Mucosa of stomach (tissue), 1 donor: Measurements from ENCODE around the gene PROSER2.

Source experiments
- H3K27me3 ChIP-seq: one replicate; pipeline ENCODE4 v1.7.0; 2013; ENCODE audit warnings: mild to moderate bottlenecking, low read length; ENCODE audit not compliant: control insufficient read depth, insufficient read depth
- H3K36me3 ChIP-seq: one replicate; pipeline ENCODE4 v1.7.0; 2013; ENCODE audit warnings: low read length; ENCODE audit not compliant: control insufficient read depth, insufficient read depth
- H3K4me1 ChIP-seq: one replicate; pipeline ENCODE4 v1.7.0; 2013; ENCODE audit warnings: mild to moderate bottlenecking, low read length; ENCODE audit not compliant: control insufficient read depth, insufficient read depth
- H3K4me3 ChIP-seq: one replicate; pipeline ENCODE4 v1.7.0; 2013; ENCODE audit warnings: low read length
- H3K9ac ChIP-seq: one replicate; pipeline ENCODE4 v1.7.0; 2013; ENCODE audit warnings: mild to moderate bottlenecking, low read length, moderate library complexity
- H3K9me3 ChIP-seq: one replicate; pipeline ENCODE4 v1.7.0; 2013; ENCODE audit warnings: mild to moderate bottlenecking, low read length, moderate library complexity; ENCODE audit not compliant: control insufficient read depth
- donor health status: Pancreatic carcinoma.

PROSER2 gene

GRCh38 chr10:11808808-11809207, 14.3 kb upstream of the PROSER2 start:
- Histone ChIP-seq H3K9me3 (no peaks in the 10 kb centered on the region), H3K4me1 (no peaks in the 10 kb centered on the region), H3K9ac (no peak overlapping the region), H3K36me3 (no peaks in the 10 kb centered on the region), H3K4me3 (no peak overlapping the region), H3K27me3 (no peaks in the 10 kb centered on the region)

- no peak overlapping the region for H3K9ac ChIP-seq
- no peaks in the 10 kb centered on the region for H3K9me3 ChIP-seq
- H3K27me3 ChIP-seq: no peaks in the 10 kb centered on the region
- no peak overlapping the region for H3K4me3 ChIP-seq
- H3K36me3 ChIP-seq: no peaks in the 10 kb centered on the region
- no peaks in the 10 kb centered on the region for H3K4me1 ChIP-seq
Measured at GRCh38 chr10:11810313-11810766, 12.8 kb upstream of the PROSER2 start.

- Histone ChIP-seq H3K9ac (no peak overlapping the region), H3K4me1 (no peaks in the 10 kb centered on the region), H3K9me3 (no peaks in the 10 kb centered on the region), H3K27me3 (no peaks in the 10 kb centered on the region), H3K36me3 (no peaks in the 10 kb centered on the region), H3K4me3 (no peak overlapping the region)
Measured at GRCh38 chr10:11810973-11811372, 12.2 kb upstream of the PROSER2 start.

GRCh38 chr10:11813177-11813576, 10.0 kb upstream of the PROSER2 start:
- no peak overlapping the region for H3K9ac ChIP-seq
- no peaks in the 10 kb centered on the region for H3K36me3 ChIP-seq
- H3K4me1 ChIP-seq: no peaks in the 10 kb centered on the region
- no peaks in the 10 kb centered on the region for H3K9me3 ChIP-seq
- H3K4me3 ChIP-seq: no peak overlapping the region
- H3K27me3 ChIP-seq: no peaks in the 10 kb centered on the region

- Histone ChIP-seq H3K27me3 (no peaks in the 10 kb centered on the region), H3K9ac (no peak overlapping the region), H3K4me1 (no peaks in the 10 kb centered on the region), H3K36me3 (no peaks in the 10 kb centered on the region), H3K9me3 (no peaks in the 10 kb centered on the region), H3K4me3 (no peak overlapping the region)
Measured at GRCh38 chr10:11813855-11814567, 9.1 kb upstream of the PROSER2 start.

- no peaks in the 10 kb centered on the region for H3K9me3 ChIP-seq
- no peak overlapping the region for H3K9ac ChIP-seq
- no peaks in the 10 kb centered on the region for H3K27me3 ChIP-seq
- no peaks in the 10 kb centered on the region for H3K36me3 ChIP-seq
- no peak overlapping the region for H3K4me3 ChIP-seq
- H3K4me1 ChIP-seq: no peaks in the 10 kb centered on the region
Measured at GRCh38 chr10:11819027-11819426, 4.1 kb upstream of the PROSER2 start.

GRCh38 chr10:11822026-11822756, 965 bp upstream of the PROSER2 start:
- Histone ChIP-seq H3K4me1 (peaks cover 5% of the 10 kb centered on the region), H3K27me3 (no peaks in the 10 kb centered on the region), H3K9ac (no peak overlapping the region), H3K36me3 (no peaks in the 10 kb centered on the region), H3K4me3 (no peak overlapping the region), H3K9me3 (no peaks in the 10 kb centered on the region)

GRCh38 chr10:11822809-11823121, 391 bp upstream of the PROSER2 start:
- Histone ChIP-seq H3K4me3 (no peak overlapping the region), H3K4me1 (peaks cover 5% of the 10 kb centered on the region), H3K9me3 (no peaks in the 10 kb centered on the region), H3K27me3 (no peaks in the 10 kb centered on the region), H3K9ac (peak overlapping the region; percentile 82), H3K36me3 (no peaks in the 10 kb centered on the region)

- Histone ChIP-seq H3K9ac (peak overlapping the region; percentile 82), H3K4me1 (peaks cover 8% of the 10 kb centered on the region), H3K4me3 (peak overlapping the region; percentile 74), H3K9me3 (no peaks in the 10 kb centered on the region), H3K36me3 (no peaks in the 10 kb centered on the region), H3K27me3 (no peaks in the 10 kb centered on the region)
Measured at GRCh38 chr10:11823989-11824346, 812 bp downstream of the PROSER2 start.

GRCh38 chr10:11824376-11824775, 1.2 kb downstream of the PROSER2 start:
- H3K4me3 ChIP-seq: peak overlapping the region; percentile 18
- H3K36me3 ChIP-seq: no peaks in the 10 kb centered on the region
- H3K9ac ChIP-seq: peak overlapping the region; percentile 82
- H3K27me3 ChIP-seq: no peaks in the 10 kb centered on the region
- peaks cover 9% of the 10 kb centered on the region for H3K4me1 ChIP-seq
- H3K9me3 ChIP-seq: no peaks in the 10 kb centered on the region

GRCh38 chr10:11824825-11825224, 1.7 kb downstream of the PROSER2 start:
- Histone ChIP-seq H3K4me3 (peak overlapping the region; percentile 18), H3K36me3 (no peaks in the 10 kb centered on the region), H3K9ac (peak overlapping the region; percentile 20), H3K4me1 (peaks cover 10% of the 10 kb centered on the region), H3K27me3 (no peaks in the 10 kb centered on the region), H3K9me3 (no peaks in the 10 kb centered on the region)

GRCh38 chr10:11825796-11826414, 2.7 kb downstream of the PROSER2 start:
- Histone ChIP-seq H3K4me3 (no peak overlapping the region), H3K9me3 (no peaks in the 10 kb centered on the region), H3K36me3 (no peaks in the 10 kb centered on the region), H3K9ac (no peak overlapping the region), H3K27me3 (no peaks in the 10 kb centered on the region), H3K4me1 (peaks cover 21% of the 10 kb centered on the region)
